Measurements from ENCODE around the gene G3BP2. TPM values are rescaled to one million over a fixed set of nuclear protein-coding genes. Genes with fewer than 3 reads are reported as not detected.

G3BP2 gene
- total RNA-seq, 2 experiments from 2014 or later, result 249 to 251 TPM

Other genes with a start within 250 kb of the G3BP2 start
- gene RCHY1, start 159.0 kb downstream of the G3BP2 start, total RNA-seq, result 10 to 100 TPM; 29.9 to 32.4 TPM
- gene THAP6, start 158.9 kb downstream of the G3BP2 start, total RNA-seq, result 10 to 100 TPM; 16.2 to 21.1 TPM
- not detected for gene ODAPH, start 117.3 kb downstream of the G3BP2 start, total RNA-seq
- gene CDKL2, start 42.9 kb downstream of the G3BP2 start, total RNA-seq, result under 1 TPM; 0.60 to 0.84 TPM
- 10 to 100 TPM; 43.7 to 45.7 TPM for gene USO1, start 51.2 kb upstream of the G3BP2 start, total RNA-seq
- gene PPEF2, start 229.0 kb upstream of the G3BP2 start, total RNA-seq, result not detected